Activated B cell treated with CpG ODN at 0.5 μM for 24 hours (primary cell): ENCODE data around the gene C1QTNF1. TPM values are rescaled to one million over a fixed set of nuclear protein-coding genes. Genes with fewer than 3 reads are reported as not detected.
A peak's percentile ranks its signal among the peaks of the same experiment; 100 is the strongest.

Source experiments
- ATAC-seq: fragments of 200-7000 bp; cut with Tn5 transposase; one replicate; pipeline ENCODE4 v1.10.0; 2021; ENCODE audit warnings: low read depth, mild to moderate bottlenecking, moderate library complexity
- CTCF ChIA-PET: fragments of 350-600 bp; sonication (Branson Sonifier 250); formaldehyde crosslinking; loops from one replicate; lab custom pipeline; 2021; ENCODE audit warnings: antibody characterized with exemption; lab: Charles Lee
- POLR2A ChIA-PET: fragments of 350-600 bp; sonication (Branson Sonifier 250); formaldehyde crosslinking; loops from one replicate; lab custom pipeline; 2021; ENCODE audit warnings: antibody characterized with exemption; lab: Charles Lee
- DNase-seq: peaks from one replicate; pipeline ENCODE4 v3.0.0; 2022
- H3K27ac Mint-ChIP-seq: one replicate; pipeline ENCODE4 v1.8.0; 2020; ENCODE audit warnings: mixed read lengths
- H3K27me3 Mint-ChIP-seq: one replicate; pipeline ENCODE4 v1.8.0; 2021; ENCODE audit warnings: mixed read lengths
- H3K36me3 Mint-ChIP-seq: one replicate; pipeline ENCODE4 v1.8.0; 2021; ENCODE audit warnings: low read depth, mixed read lengths
- H3K4me1 Mint-ChIP-seq: one replicate; pipeline ENCODE4 v1.8.0; 2021; ENCODE audit warnings: mixed read lengths
- H3K4me3 Mint-ChIP-seq: one replicate; pipeline ENCODE4 v1.8.0; 2020; ENCODE audit warnings: mild to moderate bottlenecking, mixed read lengths
- H3K9me3 Mint-ChIP-seq: one replicate; pipeline ENCODE4 v1.8.0; 2020; ENCODE audit warnings: mixed read lengths
- intact Hi-C: fragments of 100-400 bp; cut with micrococcal nuclease; formaldehyde crosslinking; loops from one replicate; pipeline ENCODE4 v1.15.1; 2024
- total RNA-seq: library from RNA; stranded (reverse); gene quantifications from 2 replicates; pipeline ENCODE4 v1.2.3, GENCODE V29; 2022
- TF ChIP-seq, protein P1 (sequence below): fragments of 200-600 bp; IDR thresholded peaks from one replicate; pipeline ENCODE4 v1.8.0; 2022; ENCODE audit warnings: antibody characterized with exemption, mild to moderate bottlenecking

C1QTNF1 gene
- total RNA-seq, 1 donor from 2014 or later, result not detected

DNA sequence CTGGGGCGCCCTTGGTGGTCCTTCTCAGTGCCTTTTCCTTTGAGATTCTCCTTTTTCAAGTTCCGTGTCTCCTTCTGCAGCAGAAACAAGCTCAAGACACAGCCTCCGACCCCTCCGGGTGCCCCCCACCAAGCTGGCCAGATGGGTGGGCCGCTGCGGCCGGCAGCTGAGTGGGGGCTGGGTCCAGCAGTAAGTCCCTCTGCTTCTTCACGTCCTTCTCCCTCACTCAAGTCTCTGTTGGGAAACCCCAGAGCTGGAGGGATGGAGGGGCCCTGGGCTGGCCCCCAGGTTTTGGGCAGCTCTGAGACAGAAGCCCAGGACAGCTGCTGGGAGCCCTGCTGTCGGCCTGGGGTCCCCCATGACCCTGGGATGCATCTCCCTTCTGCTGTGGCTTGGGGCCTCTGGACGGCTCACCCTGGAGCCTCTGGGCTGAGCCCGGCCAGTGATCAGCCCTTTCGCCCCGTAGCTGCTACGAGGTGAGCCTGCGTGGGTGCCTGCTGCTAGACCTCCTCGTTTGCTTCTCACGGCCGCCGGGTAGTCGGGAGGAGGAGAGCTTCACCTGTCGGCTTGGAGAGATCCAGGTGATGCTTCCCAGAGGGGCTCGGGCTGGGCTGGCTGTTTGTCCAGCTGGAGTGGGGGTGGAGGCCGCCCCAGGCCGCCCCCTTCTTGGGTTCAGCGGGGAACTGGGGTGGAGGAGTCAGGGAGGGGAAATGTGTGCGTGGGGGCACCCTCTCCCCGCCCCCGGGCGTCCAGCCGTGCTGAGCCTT is 61.4 kb downstream of the C1QTNF1 start:
- ATAC-seq, result no peak
- CTCF ChIA-PET, result interaction anchor here (0.7 to 9.4 kb wide), 5 partner anchors 19 to 316 kb away, joined by 3 to 161 read pairs (median 3); no protein-coding TSS in a partner anchor
- Mint-ChIP-seq H3K36me3 (peaks cover 48% of the 10 kb centered on the region), H3K27ac (no peak overlapping the region), H3K4me3 (no peak overlapping the region), H3K27me3 (no peaks in the 10 kb centered on the region), H3K9me3 (no peaks in the 10 kb centered on the region), H3K4me1 (peaks cover 3% of the 10 kb centered on the region)
- TF ChIP-seq, protein P1, sequence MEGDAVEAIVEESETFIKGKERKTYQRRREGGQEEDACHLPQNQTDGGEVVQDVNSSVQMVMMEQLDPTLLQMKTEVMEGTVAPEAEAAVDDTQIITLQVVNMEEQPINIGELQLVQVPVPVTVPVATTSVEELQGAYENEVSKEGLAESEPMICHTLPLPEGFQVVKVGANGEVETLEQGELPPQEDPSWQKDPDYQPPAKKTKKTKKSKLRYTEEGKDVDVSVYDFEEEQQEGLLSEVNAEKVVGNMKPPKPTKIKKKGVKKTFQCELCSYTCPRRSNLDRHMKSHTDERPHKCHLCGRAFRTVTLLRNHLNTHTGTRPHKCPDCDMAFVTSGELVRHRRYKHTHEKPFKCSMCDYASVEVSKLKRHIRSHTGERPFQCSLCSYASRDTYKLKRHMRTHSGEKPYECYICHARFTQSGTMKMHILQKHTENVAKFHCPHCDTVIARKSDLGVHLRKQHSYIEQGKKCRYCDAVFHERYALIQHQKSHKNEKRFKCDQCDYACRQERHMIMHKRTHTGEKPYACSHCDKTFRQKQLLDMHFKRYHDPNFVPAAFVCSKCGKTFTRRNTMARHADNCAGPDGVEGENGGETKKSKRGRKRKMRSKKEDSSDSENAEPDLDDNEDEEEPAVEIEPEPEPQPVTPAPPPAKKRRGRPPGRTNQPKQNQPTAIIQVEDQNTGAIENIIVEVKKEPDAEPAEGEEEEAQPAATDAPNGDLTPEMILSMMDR, result no peak
- POLR2A ChIA-PET, result no interaction called here
- no peak for DNase-seq
- intact Hi-C loops, result no loop called here

DNA sequence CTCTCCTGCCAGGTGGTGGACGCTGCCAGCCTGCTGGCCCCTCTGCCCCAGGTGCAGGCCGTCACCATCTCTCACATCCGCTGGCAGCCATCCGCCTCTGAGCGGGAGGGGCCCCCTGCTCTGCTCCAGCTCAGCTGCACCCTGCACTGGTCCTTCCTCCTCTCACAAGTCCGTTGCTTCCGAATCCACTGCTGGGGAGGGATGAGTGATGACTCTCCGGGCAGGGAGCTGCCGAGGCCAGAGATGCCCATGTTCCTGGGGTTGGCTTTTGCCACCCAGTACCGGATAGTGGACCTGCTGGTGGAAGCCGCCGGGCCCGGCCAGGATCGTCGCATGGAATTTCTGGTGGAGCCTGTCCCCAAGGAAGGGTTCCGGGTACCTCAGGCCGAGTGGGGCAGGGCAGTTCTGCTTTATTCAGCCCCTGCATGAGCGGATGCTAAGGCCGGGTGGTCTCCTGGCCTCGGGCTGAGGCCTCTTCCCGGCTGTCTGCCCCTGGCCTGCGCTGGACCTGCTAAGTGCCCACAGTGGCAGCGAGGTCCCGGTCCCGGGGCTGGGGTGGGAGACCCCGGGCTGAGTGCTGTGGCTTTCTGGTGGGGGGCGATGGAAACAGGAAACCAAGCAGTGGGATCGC is 62.1 kb downstream of the C1QTNF1 start:
- no peaks in the 10 kb centered on the region for H3K4me1 Mint-ChIP-seq
- H3K36me3 Mint-ChIP-seq, result peaks cover 41% of the 10 kb centered on the region
- H3K4me3 Mint-ChIP-seq, result no peak overlapping the region
- no peaks in the 10 kb centered on the region for H3K27me3 Mint-ChIP-seq
- ATAC-seq, result no peak
- DNase-seq, result no peak
- ChIA-PET POLR2A (no interaction called here), CTCF (interaction anchor here (1.2 to 9.4 kb wide), 5 partner anchors 29 to 315 kb away, joined by 3 to 161 read pairs (median 4); no protein-coding TSS in a partner anchor)
- intact Hi-C loops, result loop anchor here (2.0 kb wide), 1 partner anchor 623 kb away; no protein-coding TSS in a partner anchor
- no peak overlapping the region for H3K27ac Mint-ChIP-seq
- TF ChIP-seq, protein P1, result no peak
- H3K9me3 Mint-ChIP-seq, result no peaks in the 10 kb centered on the region

DNA sequence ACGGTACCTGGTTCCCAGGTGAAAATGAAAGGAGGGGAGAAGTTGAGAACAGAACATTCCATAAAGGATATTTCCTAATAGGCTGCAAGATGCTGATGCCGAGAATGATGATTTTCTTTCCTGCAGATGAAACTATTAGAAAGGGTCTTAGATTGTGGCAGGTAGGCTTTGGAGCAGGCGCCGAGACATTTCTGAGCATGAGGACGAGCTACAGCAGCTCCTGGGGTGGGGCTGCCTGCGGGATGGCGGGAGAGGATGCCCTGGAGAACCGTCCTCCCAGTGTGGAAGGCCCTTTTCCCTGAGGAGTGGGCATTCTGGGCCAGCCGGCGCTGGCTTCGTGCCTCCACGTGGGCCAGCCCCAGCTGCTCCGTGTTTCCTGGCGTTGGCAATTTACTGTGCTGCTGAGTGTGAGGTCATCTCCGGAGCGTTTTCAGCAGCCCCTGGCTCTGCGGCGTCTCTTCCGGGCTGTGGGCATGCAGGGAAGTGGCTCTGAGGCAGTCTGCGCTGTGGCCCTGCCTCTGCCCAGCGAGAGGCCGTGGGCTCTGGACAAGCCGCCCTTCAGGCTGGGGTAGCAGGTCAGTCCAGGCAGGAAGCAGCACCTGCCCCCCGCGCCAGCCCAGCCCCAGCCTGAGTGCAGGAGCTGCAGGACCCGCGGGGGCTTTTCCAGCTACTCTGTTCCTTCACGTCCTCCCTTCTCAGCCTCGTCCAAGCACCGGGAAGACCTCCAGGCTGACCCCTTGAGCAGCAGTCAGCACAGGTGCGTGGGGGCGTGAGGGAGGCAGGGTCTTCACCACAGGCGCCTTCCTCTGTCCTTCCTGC is 62.8 kb downstream of the C1QTNF1 start:
- TF ChIP-seq, protein P1, result no peak
- Mint-ChIP-seq H3K27ac (no peak overlapping the region), H3K27me3 (no peaks in the 10 kb centered on the region), H3K9me3 (no peaks in the 10 kb centered on the region), H3K4me3 (no peak overlapping the region), H3K4me1 (no peaks in the 10 kb centered on the region), H3K36me3 (peaks cover 35% of the 10 kb centered on the region)
- POLR2A ChIA-PET, result no interaction called here
- intact Hi-C loops, result loop anchor here (1.0 to 2.0 kb wide), 2 partner anchors 306 to 622 kb away; no protein-coding TSS in a partner anchor
- DNase-seq (no peak), ATAC-seq (no peak)
- CTCF ChIA-PET, result interaction anchor here (0.6 to 9.4 kb wide), 8 partner anchors 22 to 329 kb away, joined by 3 to 161 read pairs (median 4); no protein-coding TSS in a partner anchor

DNA sequence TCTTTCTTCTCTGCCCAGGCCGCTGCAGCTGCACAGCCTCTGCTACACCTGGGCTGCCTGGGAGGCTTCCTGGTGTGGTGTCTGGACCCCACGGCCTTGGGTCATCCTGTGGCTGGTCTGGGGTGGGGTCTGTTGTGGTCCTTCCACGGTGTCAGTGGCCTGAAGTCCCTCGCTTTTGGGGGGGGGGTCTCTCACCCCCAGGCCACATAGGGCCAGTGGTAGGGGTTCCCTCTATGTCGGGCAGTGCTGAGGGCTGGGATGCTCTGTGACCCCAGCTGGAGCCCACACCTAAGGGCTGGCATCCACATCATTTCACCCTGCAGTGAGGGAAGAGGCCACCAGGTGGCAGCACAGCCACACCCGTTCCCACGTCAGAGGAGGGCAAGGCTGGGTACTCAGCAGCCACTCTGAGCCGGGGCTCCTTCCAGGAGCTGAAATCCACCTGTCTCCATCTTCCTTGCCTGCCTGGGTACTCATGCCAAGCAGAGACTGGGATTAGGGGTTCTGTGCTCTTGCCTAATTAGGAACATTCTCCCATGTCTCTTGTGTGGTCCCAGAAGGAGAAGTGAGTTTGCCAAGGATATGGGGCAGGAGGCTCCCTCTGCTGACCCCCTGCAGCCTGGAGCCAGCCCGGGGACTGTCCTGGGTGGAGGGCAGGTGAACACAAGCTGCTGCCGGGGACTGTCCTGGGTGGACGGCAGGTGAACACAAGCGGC is 63.6 kb downstream of the C1QTNF1 start:
- Mint-ChIP-seq H3K27me3 (peaks cover 3% of the 10 kb centered on the region), H3K36me3 (peaks cover 32% of the 10 kb centered on the region), H3K9me3 (no peaks in the 10 kb centered on the region), H3K4me1 (no peaks in the 10 kb centered on the region), H3K4me3 (no peak overlapping the region), H3K27ac (no peak overlapping the region)
- intact Hi-C loops, result loop anchor here (1.0 to 2.0 kb wide), 2 partner anchors 306 to 621 kb away; no protein-coding TSS in a partner anchor
- TF ChIP-seq, protein P1, result peak; percentile 86
- peak; percentile 79 for DNase-seq
- ChIA-PET CTCF (interaction anchor here (0.6 to 9.4 kb wide), 9 partner anchors 23 to 328 kb away, joined by 3 to 161 read pairs (median 4); no protein-coding TSS in a partner anchor), POLR2A (no interaction called here)
- ATAC-seq, result peak; percentile 90
